CD4-positive, alpha-beta T cell (primary cell): ENCODE measurements around the gene OTOP3. TPM values are rescaled to one million over a fixed set of nuclear protein-coding genes. Genes with fewer than 3 reads are reported as not detected.

Experiments used
- ATAC-seq: fragments of 200-7000 bp; cut with Tn5 transposase; one replicate; pipeline ENCODE4 v1.10.0; 2022; ENCODE audit warnings: mild to moderate bottlenecking; ENCODE audit not compliant: poor library complexity
- CTCF ChIA-PET: fragments of 350-600 bp; sonication (Branson Sonifier 250); formaldehyde crosslinking; loops from one replicate; lab custom pipeline; 2021; ENCODE audit warnings: antibody characterized with exemption, inconsistent platforms; lab: Charles Lee
- POLR2A ChIA-PET: fragments of 350-600 bp; sonication (Branson Sonifier 250); formaldehyde crosslinking; loops from one replicate; lab custom pipeline; 2021; ENCODE audit warnings: antibody characterized with exemption, inconsistent platforms; lab: Charles Lee
- DNase-seq, 14 experiments: peaks; one replicate each; pipeline ENCODE4 v3.0.0-alpha.2; 2013 to 2020; ENCODE audit warnings: mixed read lengths in 2 of 14
- H3K27ac ChIP-seq, 2 donors: one replicate each; pipeline versions ENCODE4 v1.5.1 to v1.7.0; 2013; ENCODE audit warnings: low read length in 2 of 2, low read depth in 1 of 2, mild to moderate bottlenecking in 1 of 2
- H3K27me3 ChIP-seq, 2 experiments: 1 replicate in 1 of 2; 2 replicates in 1 of 2; pipeline versions ENCODE4 v1.6.1 to v1.7.0; 2013; ENCODE audit warnings: low read length in 2 of 2, control low read depth in 1 of 2, mild to moderate bottlenecking in 1 of 2, moderate library complexity in 1 of 2; ENCODE audit not compliant: insufficient read depth in 2 of 2, control insufficient read depth in 1 of 2
- H3K36me3 ChIP-seq: one replicate; pipeline ENCODE4 v1.6.1; 2013; ENCODE audit warnings: low read length, control low read depth; ENCODE audit not compliant: insufficient read depth
- H3K4me1 ChIP-seq: one replicate; pipeline ENCODE4 v1.6.1; 2013; ENCODE audit warnings: low read length, control low read depth; ENCODE audit not compliant: insufficient read depth
- H3K4me3 ChIP-seq: one replicate; pipeline ENCODE4 v1.5.1; 2013; ENCODE audit warnings: mild to moderate bottlenecking, low read length, moderate library complexity
- H3K9me3 ChIP-seq, 2 experiments: 1 replicate in 1 of 2; 2 replicates in 1 of 2; pipeline versions ENCODE4 v1.6.1 to v1.7.0; 2013; ENCODE audit warnings: low read length in 2 of 2, mild to moderate bottlenecking in 2 of 2, control low read depth in 1 of 2, moderate library complexity in 1 of 2; ENCODE audit not compliant: control insufficient read depth in 1 of 2, insufficient read depth in 1 of 2
- H3K27ac Mint-ChIP-seq: one replicate; pipeline ENCODE4 v1.8.0; 2020; ENCODE audit warnings: mixed read lengths
- H3K27me3 Mint-ChIP-seq: one replicate; pipeline ENCODE4 v1.8.0; 2021; ENCODE audit warnings: mixed read lengths
- H3K36me3 Mint-ChIP-seq: one replicate; pipeline ENCODE4 v1.8.0; 2021; ENCODE audit warnings: low read depth, mixed read lengths
- H3K4me1 Mint-ChIP-seq: one replicate; pipeline ENCODE4 v1.8.0; 2021; ENCODE audit warnings: low read depth, mixed read lengths
- H3K4me3 Mint-ChIP-seq: one replicate; pipeline ENCODE4 v1.8.0; 2020; ENCODE audit warnings: mild to moderate bottlenecking, mixed read lengths
- H3K9me3 Mint-ChIP-seq: one replicate; pipeline ENCODE4 v1.8.0; 2020; ENCODE audit warnings: mixed read lengths
- CTCF ChIP-seq: fragments of 200-600 bp; IDR thresholded peaks from one replicate; pipeline ENCODE4 v1.8.0; 2022; ENCODE audit warnings: antibody characterized with exemption, mild to moderate bottlenecking
- intact Hi-C, 2 experiments: fragments of 100-400 bp; cut with DNase I in 1 of 2; cut with micrococcal nuclease in 1 of 2; formaldehyde crosslinking; loops; one replicate each; pipeline versions ENCODE4 v1.15.1 to v1.9.0; 2023 to 2025; cut with DNase I, micrococcal nuclease
- total RNA-seq, 174 experiments: library from RNA in 2 of 174; stranded (reverse) in 2 of 174; gene quantifications; one replicate each; pipeline ENCODE4 v1.2.3 and lab custom pipeline; 2021 to 2026

The OTOP3 gene
- total RNA-seq, 2 experiments from 2014 or later = not detected

DNA sequence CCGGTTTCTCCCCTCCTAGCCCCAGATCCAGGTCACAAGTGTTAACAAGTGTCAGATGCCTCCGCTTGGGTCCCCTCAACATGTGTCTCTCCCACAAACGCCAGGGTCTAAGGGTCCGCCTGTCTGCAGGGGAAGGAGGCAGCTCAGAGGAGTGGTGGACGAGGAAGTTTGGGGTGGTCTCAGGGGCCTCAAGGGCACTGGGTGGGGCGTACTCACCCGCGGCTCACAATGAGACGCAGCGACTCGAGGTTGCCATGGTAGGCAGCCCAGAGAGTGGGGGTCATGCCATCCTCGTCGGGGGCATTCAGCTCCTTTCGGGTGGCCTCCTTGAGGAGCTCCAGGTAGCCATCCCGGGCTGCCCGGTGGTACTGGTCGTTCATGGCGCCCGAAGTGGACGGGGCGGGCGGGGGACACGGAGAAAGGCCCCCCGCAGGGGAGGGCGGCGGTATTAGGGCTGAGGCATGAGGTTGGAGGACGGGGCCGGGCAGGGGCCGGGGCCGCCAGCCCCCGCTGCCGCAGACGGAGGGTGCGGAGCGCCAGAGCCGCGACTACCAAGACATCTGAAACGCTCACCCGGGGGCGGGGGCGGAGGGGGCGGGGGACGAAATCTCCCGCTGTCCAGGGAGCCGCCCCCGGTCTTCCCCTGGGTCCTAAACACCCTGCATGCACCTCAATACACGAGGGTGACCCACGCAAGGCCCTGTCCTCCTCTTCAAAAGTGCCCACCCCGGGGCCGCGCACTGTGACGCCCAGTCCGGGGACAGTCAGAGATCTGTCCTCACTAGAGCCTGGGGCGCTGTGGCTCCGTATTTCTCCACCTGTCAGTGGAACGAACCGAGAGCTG is 12.8 kb upstream of the OTOP3 start, which contains the start of gene USH1G:
Gene USH1G (minus strand): TSS at position 562 of the 844 bp plus-strand sequence. CDS start 182 bp downstream, at position 380.
- Mint-ChIP-seq H3K36me3 (no peaks in the 10 kb centered on the region), H3K27ac (no peak within 1 kb of the TSS), H3K27me3 (peaks cover 74% of the 10 kb centered on the region), H3K4me3 (peak within 1 kb of the TSS; percentile 75), H3K4me1 (peaks cover 15% of the 10 kb centered on the region), H3K9me3 (no peaks in the 10 kb centered on the region)
- Histone ChIP-seq H3K9me3 (peaks cover 0 to 16% of the 10 kb centered on the region in 2 experiments), H3K27ac (no peak within 1 kb of the TSS), H3K27me3 (peaks cover 48 to 57% of the 10 kb centered on the region in 2 experiments), H3K36me3 (no peaks in the 10 kb centered on the region), H3K4me1 (peaks cover 25% of the 10 kb centered on the region), H3K4me3 (peak within 1 kb of the TSS; percentile 37)
- POLR2A ChIA-PET = no interaction called here
- ATAC-seq (peak; percentile 51), DNase-seq (peak in 7 of 14 experiments; percentile 5 to 39 (median 9))
- CTCF ChIA-PET = interaction anchor here (1.7 to 2.1 kb wide), 2 partner anchors 35 to 39 kb away, joined by 8 to 9 read pairs; no protein-coding TSS in a partner anchor
- intact Hi-C loops = loop anchor here (1.0 to 5.0 kb wide), 2 partner anchors 35 to 489 kb away; no protein-coding TSS in a partner anchor
- no peak for TF ChIP-seq CTCF

DNA sequence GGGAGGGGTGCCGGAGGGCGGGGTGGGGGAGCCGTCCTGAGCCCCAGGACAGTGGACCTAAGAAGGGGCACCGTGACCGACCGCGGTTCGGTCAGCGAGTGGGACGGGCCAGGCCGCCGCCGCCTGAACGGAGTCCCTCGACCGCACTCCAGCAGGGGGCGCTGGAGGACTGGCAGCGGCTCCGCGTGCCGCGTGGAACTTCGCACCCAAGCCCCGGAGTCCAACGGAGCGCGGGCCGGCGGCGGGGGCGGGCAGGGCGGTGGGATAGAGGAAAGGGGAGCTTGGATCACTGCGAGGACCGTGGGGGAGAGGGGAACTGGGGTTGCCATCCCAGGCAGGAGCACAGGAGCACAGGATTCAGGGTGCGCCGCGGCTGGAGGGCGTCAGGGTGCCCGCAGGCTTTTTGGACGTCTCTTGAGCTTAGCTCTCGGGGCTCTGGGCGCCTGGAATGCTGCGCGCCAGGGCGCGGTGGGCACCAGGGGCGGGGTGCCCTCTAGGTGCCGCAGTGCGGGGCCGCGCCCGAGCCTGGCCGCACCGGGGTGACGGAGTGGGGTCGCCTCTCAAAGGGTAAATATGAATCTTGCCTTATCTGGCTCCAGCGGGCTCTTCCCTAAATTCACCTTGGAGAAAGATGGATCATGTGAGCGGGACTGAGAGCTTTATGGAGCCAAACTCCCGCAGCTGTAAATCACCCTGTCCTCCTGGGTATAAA is 12.0 kb upstream of the OTOP3 start:
- Mint-ChIP-seq H3K27ac (no peak overlapping the region), H3K4me1 (peaks cover 15% of the 10 kb centered on the region), H3K9me3 (no peaks in the 10 kb centered on the region), H3K36me3 (no peaks in the 10 kb centered on the region), H3K27me3 (peaks cover 78% of the 10 kb centered on the region), H3K4me3 (peak overlapping the region; percentile 25)
- ChIA-PET CTCF (interaction anchor here (1.7 to 2.1 kb wide), 2 partner anchors 34 to 38 kb away, joined by 8 to 9 read pairs; no protein-coding TSS in a partner anchor), POLR2A (no interaction called here)
- Histone ChIP-seq H3K27ac (no peak overlapping the region), H3K4me3 (peak overlapping the region; percentile 37), H3K4me1 (peaks cover 25% of the 10 kb centered on the region), H3K27me3 (peaks cover 49 to 57% of the 10 kb centered on the region in 2 experiments), H3K9me3 (peaks cover 0 to 16% of the 10 kb centered on the region in 2 experiments), H3K36me3 (no peaks in the 10 kb centered on the region)
- peak; percentile 79 for ATAC-seq
- peak; percentile 89 for TF ChIP-seq CTCF
- intact Hi-C loops = loop anchor here (1.0 to 5.0 kb wide), 2 partner anchors 35 to 489 kb away; no protein-coding TSS in a partner anchor
- DNase-seq = peak; percentile 55 to 84 (median 66)

DNA sequence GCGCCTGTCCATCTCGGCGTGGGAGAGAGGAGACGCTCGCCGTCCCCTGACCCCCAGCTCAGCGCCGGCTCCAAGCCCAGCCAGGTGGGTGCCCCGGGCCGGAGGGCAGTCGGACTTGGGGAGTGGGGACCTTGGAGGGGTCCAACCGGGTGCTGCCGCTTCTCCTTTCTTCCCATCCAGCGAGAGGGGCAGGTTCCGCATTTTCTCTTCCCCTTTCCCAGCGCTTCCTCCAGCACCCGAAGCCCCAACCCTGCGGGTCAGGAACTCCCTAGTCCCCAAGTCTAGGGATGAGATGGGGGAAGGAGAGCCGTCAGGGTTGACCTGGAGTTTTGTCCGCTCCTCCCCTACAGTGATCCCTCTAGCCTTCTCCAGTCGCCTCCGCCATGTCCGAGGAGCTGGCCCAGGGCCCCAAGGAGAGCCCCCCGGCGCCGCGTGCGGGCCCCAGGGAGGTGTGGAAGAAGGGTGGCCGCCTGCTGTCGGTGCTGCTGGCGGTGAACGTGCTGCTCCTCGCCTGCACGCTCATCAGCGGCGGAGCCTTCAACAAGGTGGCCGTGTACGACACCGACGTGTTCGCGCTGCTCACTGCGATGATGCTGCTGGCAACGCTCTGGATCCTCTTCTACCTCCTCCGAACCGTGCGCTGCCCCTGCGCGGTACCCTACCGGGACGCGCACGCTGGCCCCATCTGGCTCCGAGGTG is 11.3 kb upstream of the OTOP3 start, which contains the start of gene OTOP2:
Gene OTOP2 (plus strand): TSS at position 24 of the 699 bp plus-strand sequence. CDS start 360 bp downstream, at position 384.
- Histone ChIP-seq H3K27me3 (peaks cover 52 to 57% of the 10 kb centered on the region in 2 experiments), H3K36me3 (no peaks in the 10 kb centered on the region), H3K4me3 (peak within 1 kb of the TSS; percentile 37), H3K27ac (no peak within 1 kb of the TSS), H3K9me3 (peaks cover 0 to 16% of the 10 kb centered on the region in 2 experiments), H3K4me1 (peaks cover 25% of the 10 kb centered on the region)
- Mint-ChIP-seq H3K4me3 (peak within 1 kb of the TSS; percentile 25), H3K9me3 (no peaks in the 10 kb centered on the region), H3K4me1 (peaks cover 15% of the 10 kb centered on the region), H3K27ac (no peak within 1 kb of the TSS), H3K27me3 (peaks cover 79% of the 10 kb centered on the region), H3K36me3 (no peaks in the 10 kb centered on the region)
- DNase-seq = peak in 3 of 14 experiments; percentile 10 to 53 (median 53)
- ChIA-PET CTCF (interaction anchor here (1.7 to 2.1 kb wide), 2 partner anchors 33 to 37 kb away, joined by 8 to 9 read pairs; no protein-coding TSS in a partner anchor), POLR2A (no interaction called here)
- no peak for TF ChIP-seq CTCF
- ATAC-seq = no peak
- intact Hi-C loops = loop anchor here in 1 of 2 experiments (1.0 to 5.0 kb wide), 2 partner anchors 34 to 488 kb away; no protein-coding TSS in a partner anchor
